HepG2 (cell line): ENCODE results near the gene SNX30. TPM values are rescaled to one million over a fixed set of nuclear protein-coding genes. Genes with fewer than 3 reads are reported as not detected.
A peak's percentile ranks its signal among the peaks of the same experiment; 100 is the strongest.

Experiments
- DR1 ChIP-seq: sonication (generic); formaldehyde crosslinking; IDR thresholded peaks from 2 replicates; pipeline ENCODE4 v1.8.0; 2021; ENCODE audit warnings: mild to moderate bottlenecking, missing genetic modification reagents, inconsistent platforms
- KDM2A ChIP-seq: sonication (generic); formaldehyde crosslinking; IDR thresholded peaks from 2 replicates; pipeline ENCODE4 v1.4.0; 2020; ENCODE audit warnings: low read depth, missing genetic modification reagents, borderline replicate concordance
- KMT2A ChIP-seq: sonication (generic); formaldehyde crosslinking; IDR thresholded peaks from 2 replicates; pipeline ENCODE4 v1.4.0; 2020; ENCODE audit warnings: missing genetic modification reagents
- LCORL ChIP-seq, 2 experiments: fragments of 450-650 bp in 1 of 2; sonication (generic) in 1 of 2; formaldehyde crosslinking in 1 of 2; IDR thresholded peaks; 2 replicates each; pipeline versions ENCODE4 v1.5.0 to v1.6.1; 2017 to 2020; ENCODE audit warnings: antibody characterized with exemption in 1 of 2, missing genetic modification reagents in 1 of 2
- NR2F6 ChIP-seq, 2 experiments: IDR thresholded peaks; 2 replicates each; pipeline ENCODE4 v1.6.1; 2016; ENCODE audit warnings: antibody characterized with exemption in 1 of 2, mild to moderate bottlenecking in 1 of 2
- PCBP1 ChIP-seq: fragments of 200-400 bp; formaldehyde crosslinking; IDR thresholded peaks from 2 replicates; pipeline ENCODE4 v1.6.1; 2017; ENCODE audit warnings: mild to moderate bottlenecking, low read depth, low read length, borderline replicate concordance
- REPIN1 ChIP-seq: sonication (generic); formaldehyde crosslinking; IDR thresholded peaks from 2 replicates; pipeline ENCODE4 v1.8.0; 2022; ENCODE audit warnings: missing genetic modification reagents, low read depth, mild to moderate bottlenecking, borderline replicate concordance
- YEATS4 ChIP-seq: sonication (generic); formaldehyde crosslinking; IDR thresholded peaks from 2 replicates; pipeline ENCODE4 v1.4.0; 2020; ENCODE audit warnings: missing genetic modification reagents, borderline replicate concordance
- ZFP91 ChIP-seq: sonication (generic); formaldehyde crosslinking; IDR thresholded peaks from 2 replicates; pipeline ENCODE4 v1.9.0; 2022; ENCODE audit warnings: missing genetic modification reagents, mild to moderate bottlenecking, borderline replicate concordance
- ZNF292 ChIP-seq: sonication (generic); formaldehyde crosslinking; IDR thresholded peaks from 2 replicates; pipeline ENCODE4 v1.8.1; 2022; ENCODE audit warnings: mild to moderate bottlenecking, low read depth, missing genetic modification reagents, borderline replicate concordance
- ZNF607 ChIP-seq: sonication (generic); formaldehyde crosslinking; IDR thresholded peaks from 2 replicates; pipeline ENCODE4 v1.5.1; 2020; ENCODE audit warnings: missing genetic modification reagents, mild to moderate bottlenecking, borderline replicate concordance
- ZNF891 ChIP-seq: sonication (generic); formaldehyde crosslinking; IDR thresholded peaks from 2 replicates; pipeline ENCODE4 v1.5.0; 2020; ENCODE audit warnings: mild to moderate bottlenecking, missing genetic modification reagents
- polyA plus RNA-seq, 8 experiments: library from polyadenylated mRNA; depleted of rRNA in 3 of 8; stranded (reverse) in 7 of 8; unstranded in 1 of 8; fragments of >200 nt; fragmentation: Illumina TruSeq in 4 of 8; extraction: Trizol in 4 of 8; gene quantifications; 2 replicates each; pipeline versions ENCODE4 v1.2.1 to v1.2.3, GENCODE V29; 2011 to 2016; ENCODE audit warnings: low read depth in 4 of 8, missing spikeins in 1 of 8, mixed read lengths in 1 of 8; ENCODE audit not compliant: insufficient read depth in 1 of 8
- total RNA-seq, 5 experiments: library from RNA; depleted of rRNA; stranded (reverse); fragments of >200 nt; fragmentation: Illumina TruSeq; extraction: Trizol; gene quantifications; 2 replicates each; pipeline ENCODE4 v1.2.3, GENCODE V29; 2016; ENCODE audit warnings: low read depth in 1 of 5
- TF ChIP-seq, protein P1 (sequence below): IDR thresholded peaks from 2 replicates; pipeline ENCODE4 v1.4.0; 2020; ENCODE audit warnings: mild to moderate bottlenecking, missing genetic modification reagents
- TF ChIP-seq, protein P2 (sequence below): sonication (generic); formaldehyde crosslinking; IDR thresholded peaks from 2 replicates; pipeline ENCODE4 v1.8.0; 2022; ENCODE audit warnings: low read depth, missing genetic modification reagents
- TF ChIP-seq, protein P3 (sequence below): sonication (generic); formaldehyde crosslinking; IDR thresholded peaks from 2 replicates; pipeline ENCODE4 v1.5.1; 2020; ENCODE audit warnings: mild to moderate bottlenecking, missing genetic modification reagents, moderate library complexity

Gene SNX30
- total and polyA plus RNA-seq, 2 of the 13 experiments (the other 11 are each of a cell fraction or from before 2014, with no cell fraction given) = 4.4 to 12.4 TPM

- TF ChIP-seq, protein P1, sequence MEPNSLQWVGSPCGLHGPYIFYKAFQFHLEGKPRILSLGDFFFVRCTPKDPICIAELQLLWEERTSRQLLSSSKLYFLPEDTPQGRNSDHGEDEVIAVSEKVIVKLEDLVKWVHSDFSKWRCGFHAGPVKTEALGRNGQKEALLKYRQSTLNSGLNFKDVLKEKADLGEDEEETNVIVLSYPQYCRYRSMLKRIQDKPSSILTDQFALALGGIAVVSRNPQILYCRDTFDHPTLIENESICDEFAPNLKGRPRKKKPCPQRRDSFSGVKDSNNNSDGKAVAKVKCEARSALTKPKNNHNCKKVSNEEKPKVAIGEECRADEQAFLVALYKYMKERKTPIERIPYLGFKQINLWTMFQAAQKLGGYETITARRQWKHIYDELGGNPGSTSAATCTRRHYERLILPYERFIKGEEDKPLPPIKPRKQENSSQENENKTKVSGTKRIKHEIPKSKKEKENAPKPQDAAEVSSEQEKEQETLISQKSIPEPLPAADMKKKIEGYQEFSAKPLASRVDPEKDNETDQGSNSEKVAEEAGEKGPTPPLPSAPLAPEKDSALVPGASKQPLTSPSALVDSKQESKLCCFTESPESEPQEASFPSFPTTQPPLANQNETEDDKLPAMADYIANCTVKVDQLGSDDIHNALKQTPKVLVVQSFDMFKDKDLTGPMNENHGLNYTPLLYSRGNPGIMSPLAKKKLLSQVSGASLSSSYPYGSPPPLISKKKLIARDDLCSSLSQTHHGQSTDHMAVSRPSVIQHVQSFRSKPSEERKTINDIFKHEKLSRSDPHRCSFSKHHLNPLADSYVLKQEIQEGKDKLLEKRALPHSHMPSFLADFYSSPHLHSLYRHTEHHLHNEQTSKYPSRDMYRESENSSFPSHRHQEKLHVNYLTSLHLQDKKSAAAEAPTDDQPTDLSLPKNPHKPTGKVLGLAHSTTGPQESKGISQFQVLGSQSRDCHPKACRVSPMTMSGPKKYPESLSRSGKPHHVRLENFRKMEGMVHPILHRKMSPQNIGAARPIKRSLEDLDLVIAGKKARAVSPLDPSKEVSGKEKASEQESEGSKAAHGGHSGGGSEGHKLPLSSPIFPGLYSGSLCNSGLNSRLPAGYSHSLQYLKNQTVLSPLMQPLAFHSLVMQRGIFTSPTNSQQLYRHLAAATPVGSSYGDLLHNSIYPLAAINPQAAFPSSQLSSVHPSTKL (CRISPR knock-in tag) = 0 out of 2 replicates have a peak, but pooled peaks have one; percentile 35
- TF ChIP-seq, protein P2, sequence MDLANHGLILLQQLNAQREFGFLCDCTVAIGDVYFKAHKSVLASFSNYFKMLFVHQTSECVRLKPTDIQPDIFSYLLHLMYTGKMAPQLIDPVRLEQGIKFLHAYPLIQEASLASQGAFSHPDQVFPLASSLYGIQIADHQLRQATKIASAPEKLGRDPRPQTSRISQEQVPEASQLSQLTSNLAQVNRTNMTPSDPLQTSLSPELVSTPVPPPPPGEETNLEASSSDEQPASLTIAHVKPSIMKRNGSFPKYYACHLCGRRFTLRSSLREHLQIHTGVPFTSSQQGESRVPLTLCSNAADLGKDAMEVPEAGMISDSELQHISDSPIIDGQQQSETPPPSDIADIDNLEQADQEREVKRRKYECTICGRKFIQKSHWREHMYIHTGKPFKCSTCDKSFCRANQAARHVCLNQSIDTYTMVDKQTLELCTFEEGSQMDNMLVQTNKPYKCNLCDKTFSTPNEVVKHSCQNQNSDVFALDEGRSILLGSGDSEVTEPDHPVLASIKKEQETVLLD (CRISPR knock-in tag) = 0 out of 2 replicates have a peak, but pooled peaks have one; percentile 27
- TF ChIP-seq NR2F6 (IDR thresholded peaks at IDR 0.05) (peak; percentile 20; the same call in 1 of the 2 replicates), NR2F6 (CRISPR knock-in tag; IDR thresholded peaks at IDR 0.05) (no peak), DR1 (CRISPR knock-in tag) (no peak; the same call in 1 of the 2 replicates), ZNF292 (CRISPR knock-in tag) (peak; percentile 40; the same call in 1 of the 2 replicates), ZFP91 (peak; percentile 9; the same call in 1 of the 2 replicates), REPIN1 (CRISPR knock-in tag) (no peak), KDM2A (CRISPR knock-in tag) (peak; percentile 21; the same call in 1 of the 2 replicates), YEATS4 (CRISPR knock-in tag) (no peak), ZNF607 (peak; percentile 49; the same call in 1 of the 2 replicates), LCORL (IDR thresholded peaks at IDR 0.05) (no peak), LCORL (CRISPR knock-in tag; IDR thresholded peaks at IDR 0.05) (peak; percentile 77), PCBP1 (no peak), KMT2A (CRISPR knock-in tag) (no peak), ZNF891 (peak; percentile 85)
- TF ChIP-seq, protein P3, sequence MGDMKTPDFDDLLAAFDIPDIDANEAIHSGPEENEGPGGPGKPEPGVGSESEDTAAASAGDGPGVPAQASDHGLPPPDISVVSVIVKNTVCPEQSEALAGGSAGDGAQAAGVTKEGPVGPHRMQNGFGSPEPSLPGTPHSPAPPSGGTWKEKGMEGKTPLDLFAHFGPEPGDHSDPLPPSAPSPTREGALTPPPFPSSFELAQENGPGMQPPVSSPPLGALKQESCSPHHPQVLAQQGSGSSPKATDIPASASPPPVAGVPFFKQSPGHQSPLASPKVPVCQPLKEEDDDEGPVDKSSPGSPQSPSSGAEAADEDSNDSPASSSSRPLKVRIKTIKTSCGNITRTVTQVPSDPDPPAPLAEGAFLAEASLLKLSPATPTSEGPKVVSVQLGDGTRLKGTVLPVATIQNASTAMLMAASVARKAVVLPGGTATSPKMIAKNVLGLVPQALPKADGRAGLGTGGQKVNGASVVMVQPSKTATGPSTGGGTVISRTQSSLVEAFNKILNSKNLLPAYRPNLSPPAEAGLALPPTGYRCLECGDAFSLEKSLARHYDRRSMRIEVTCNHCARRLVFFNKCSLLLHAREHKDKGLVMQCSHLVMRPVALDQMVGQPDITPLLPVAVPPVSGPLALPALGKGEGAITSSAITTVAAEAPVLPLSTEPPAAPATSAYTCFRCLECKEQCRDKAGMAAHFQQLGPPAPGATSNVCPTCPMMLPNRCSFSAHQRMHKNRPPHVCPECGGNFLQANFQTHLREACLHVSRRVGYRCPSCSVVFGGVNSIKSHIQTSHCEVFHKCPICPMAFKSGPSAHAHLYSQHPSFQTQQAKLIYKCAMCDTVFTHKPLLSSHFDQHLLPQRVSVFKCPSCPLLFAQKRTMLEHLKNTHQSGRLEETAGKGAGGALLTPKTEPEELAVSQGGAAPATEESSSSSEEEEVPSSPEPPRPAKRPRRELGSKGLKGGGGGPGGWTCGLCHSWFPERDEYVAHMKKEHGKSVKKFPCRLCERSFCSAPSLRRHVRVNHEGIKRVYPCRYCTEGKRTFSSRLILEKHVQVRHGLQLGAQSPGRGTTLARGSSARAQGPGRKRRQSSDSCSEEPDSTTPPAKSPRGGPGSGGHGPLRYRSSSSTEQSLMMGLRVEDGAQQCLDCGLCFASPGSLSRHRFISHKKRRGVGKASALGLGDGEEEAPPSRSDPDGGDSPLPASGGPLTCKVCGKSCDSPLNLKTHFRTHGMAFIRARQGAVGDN (CRISPR knock-in tag) = peak; percentile 71
These were observed 666 bp downstream of the SNX30 start (continued) for GRCh38 chr9:112751056-112751795.
